ENCODE measurements around the gene POFUT2. TPM values are rescaled to one million over a fixed set of nuclear protein-coding genes. Genes with fewer than 3 reads are reported as not detected.
A peak's percentile ranks its signal among the peaks of the same experiment; 100 is the strongest.

The POFUT2 gene
- polyA plus RNA-seq, 1 donor from 2014 or later, result 5.9 TPM

GRCh38 chr21:45329261-45330074 is 41.8 kb upstream of the POFUT2 start:
- no peak overlapping the region for H3K4me3 Mint-ChIP-seq
- peaks cover 0 to 5% (median 2%) of the 10 kb centered on the region in 3 donors for H3K4me1 Mint-ChIP-seq
- peaks cover 10% of the 10 kb centered on the region for H3K27me3 Mint-ChIP-seq
- peaks cover 2% of the 10 kb centered on the region for H3K36me3 Mint-ChIP-seq
- H3K27ac Mint-ChIP-seq, result no peak overlapping the region
- no peaks in the 10 kb centered on the region for H3K9me3 Mint-ChIP-seq

- Mint-ChIP-seq H3K27ac (no peak overlapping the region), H3K27me3 (peaks cover 10% of the 10 kb centered on the region), H3K4me1 (peaks cover 0 to 3% (median 0%) of the 10 kb centered on the region in 3 donors), H3K4me3 (no peak overlapping the region), H3K36me3 (no peaks in the 10 kb centered on the region), H3K9me3 (no peaks in the 10 kb centered on the region)
These were observed 40.8 kb upstream of the POFUT2 start for GRCh38 chr21:45328198-45329091.

- no peak overlapping the region for H3K27ac Mint-ChIP-seq
These were observed 39.9 kb upstream of the POFUT2 start for GRCh38 chr21:45327441-45328197.

GRCh38 chr21:45326891-45327440 is 39.3 kb upstream of the POFUT2 start:
- Mint-ChIP-seq H3K9me3 (no peaks in the 10 kb centered on the region), H3K4me1 (peaks cover 5 to 9% (median 6%) of the 10 kb centered on the region in 3 donors), H3K4me3 (no peak overlapping the region), H3K36me3 (peaks cover 1% of the 10 kb centered on the region), H3K27ac (no peak overlapping the region), H3K27me3 (peaks cover 22% of the 10 kb centered on the region)

More at GRCh38 chr21:45327441-45328197, 39.9 kb upstream of the POFUT2 start:
- Mint-ChIP-seq H3K4me1 (peaks cover 0 to 3% (median under 1%) of the 10 kb centered on the region in 3 donors), H3K36me3 (no peaks in the 10 kb centered on the region), H3K9me3 (no peaks in the 10 kb centered on the region), H3K27me3 (peaks cover 15% of the 10 kb centered on the region), H3K4me3 (no peak overlapping the region)

GRCh38 chr21:45326169-45326851 is 38.6 kb upstream of the POFUT2 start:
- H3K36me3 Mint-ChIP-seq, result peaks cover 1% of the 10 kb centered on the region
- no peak overlapping the region for H3K27ac Mint-ChIP-seq
- H3K4me1 Mint-ChIP-seq, result peaks cover 5 to 9% (median 6%) of the 10 kb centered on the region in 3 donors
- H3K4me3 Mint-ChIP-seq, result no peak overlapping the region
- peaks cover 26% of the 10 kb centered on the region for H3K27me3 Mint-ChIP-seq
- H3K9me3 Mint-ChIP-seq, result no peaks in the 10 kb centered on the region

- peaks cover 5 to 9% (median 6%) of the 10 kb centered on the region in 3 donors for H3K4me1 Mint-ChIP-seq
- peaks cover 26% of the 10 kb centered on the region for H3K27me3 Mint-ChIP-seq
- H3K36me3 Mint-ChIP-seq, result peaks cover 1% of the 10 kb centered on the region
- no peak overlapping the region for H3K4me3 Mint-ChIP-seq
- no peaks in the 10 kb centered on the region for H3K9me3 Mint-ChIP-seq
- H3K27ac Mint-ChIP-seq, result no peak overlapping the region
These were observed 37.8 kb upstream of the POFUT2 start for GRCh38 chr21:45325206-45326168.

GRCh38 chr21:45324489-45325205 is 37.0 kb upstream of the POFUT2 start:
- H3K4me3 Mint-ChIP-seq, result no peak overlapping the region
- H3K27me3 Mint-ChIP-seq, result peaks cover 23% of the 10 kb centered on the region
- H3K36me3 Mint-ChIP-seq, result peaks cover 1% of the 10 kb centered on the region
- H3K4me1 Mint-ChIP-seq, result peaks cover 5 to 9% (median 6%) of the 10 kb centered on the region in 3 donors
- H3K27ac Mint-ChIP-seq, result no peak overlapping the region
- no peaks in the 10 kb centered on the region for H3K9me3 Mint-ChIP-seq

GRCh38 chr21:45323487-45324311 is 36.0 kb upstream of the POFUT2 start:
- Mint-ChIP-seq H3K4me3 (no peak overlapping the region), H3K27ac (peak overlapping the region in 1 of 3 donors; percentile 6), H3K9me3 (no peaks in the 10 kb centered on the region), H3K27me3 (peaks cover 28% of the 10 kb centered on the region), H3K36me3 (peaks cover 1% of the 10 kb centered on the region), H3K4me1 (peaks cover 6 to 9% (median 7%) of the 10 kb centered on the region in 3 donors)

- Mint-ChIP-seq H3K27me3 (peaks cover 28% of the 10 kb centered on the region), H3K27ac (peak overlapping the region in 1 of 3 donors; percentile 6), H3K4me1 (peaks cover 6 to 9% (median 7%) of the 10 kb centered on the region in 3 donors), H3K9me3 (no peaks in the 10 kb centered on the region), H3K36me3 (peaks cover 1% of the 10 kb centered on the region), H3K4me3 (peak overlapping the region in 1 of 4 donors; percentile 65)
These were observed 35.3 kb upstream of the POFUT2 start for GRCh38 chr21:45322960-45323461.

- Mint-ChIP-seq H3K9me3 (no peaks in the 10 kb centered on the region), H3K4me1 (peaks cover 6 to 9% (median 7%) of the 10 kb centered on the region in 3 donors), H3K27ac (no peak overlapping the region), H3K4me3 (peak overlapping the region in 3 of 4 donors; percentile 36 to 75 (median 65)), H3K27me3 (peaks cover 28% of the 10 kb centered on the region), H3K36me3 (peaks cover 1% of the 10 kb centered on the region)
These were observed 34.7 kb upstream of the POFUT2 start for GRCh38 chr21:45322231-45322959.
